T-helper 1 cell treated with Interleukin-12 subunit alpha and Interleukin-12 subunit beta and Interleukin-4 antibody, amounts not matched to agents 30 μg/mL and 1 μg/mL, for 36 hours (primary cell): ENCODE measurements around the gene TSPAN9.
A peak's percentile ranks its signal among the peaks of the same experiment; 100 is the strongest.

Experiments
- H3K27ac Mint-ChIP-seq: one replicate; pipeline ENCODE4 v1.8.0; 2021; ENCODE audit warnings: mild to moderate bottlenecking, mixed read lengths
- H3K27me3 Mint-ChIP-seq: one replicate; pipeline ENCODE4 v1.8.0; 2021; ENCODE audit warnings: low read depth, mixed read lengths
- H3K36me3 Mint-ChIP-seq: one replicate; pipeline ENCODE4 v1.8.0; 2021; ENCODE audit warnings: low read depth, mixed read lengths
- H3K4me1 Mint-ChIP-seq: one replicate; pipeline ENCODE4 v1.8.0; 2021; ENCODE audit warnings: low read depth, mixed read lengths
- H3K4me3 Mint-ChIP-seq: one replicate; pipeline ENCODE4 v1.8.0; 2021; ENCODE audit warnings: mild to moderate bottlenecking, moderate library complexity, mixed read lengths
- H3K9me3 Mint-ChIP-seq: one replicate; pipeline ENCODE4 v1.8.0; 2021; ENCODE audit warnings: mixed read lengths

TSPAN9 gene

DNA sequence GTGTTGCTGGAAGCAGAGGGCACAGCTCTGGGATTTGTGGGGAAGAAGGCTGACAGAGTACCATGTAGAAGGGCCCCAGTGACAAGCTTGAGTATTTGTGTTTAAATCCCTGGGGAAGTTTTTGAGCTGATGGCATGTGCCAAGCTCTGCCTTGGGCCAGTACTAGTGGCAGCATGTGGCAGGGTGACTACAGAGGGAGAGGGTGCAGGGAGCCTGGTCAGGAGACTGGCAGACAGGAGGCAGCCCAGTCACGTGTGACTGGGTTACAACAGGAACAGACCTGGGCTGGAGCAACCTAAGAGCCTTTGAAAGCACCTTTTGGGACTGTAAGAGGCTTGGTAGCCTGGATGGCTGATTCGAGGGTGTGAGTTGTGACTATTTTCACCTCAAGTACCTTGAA is 112.1 kb downstream of the TSPAN9 start:
- no peak overlapping the region for H3K27ac Mint-ChIP-seq
- peaks cover 6% of the 10 kb centered on the region for H3K27me3 Mint-ChIP-seq
- H3K36me3 Mint-ChIP-seq = no peaks in the 10 kb centered on the region
- H3K4me3 Mint-ChIP-seq = no peak overlapping the region
- no peaks in the 10 kb centered on the region for H3K4me1 Mint-ChIP-seq
- H3K9me3 Mint-ChIP-seq = no peaks in the 10 kb centered on the region

DNA sequence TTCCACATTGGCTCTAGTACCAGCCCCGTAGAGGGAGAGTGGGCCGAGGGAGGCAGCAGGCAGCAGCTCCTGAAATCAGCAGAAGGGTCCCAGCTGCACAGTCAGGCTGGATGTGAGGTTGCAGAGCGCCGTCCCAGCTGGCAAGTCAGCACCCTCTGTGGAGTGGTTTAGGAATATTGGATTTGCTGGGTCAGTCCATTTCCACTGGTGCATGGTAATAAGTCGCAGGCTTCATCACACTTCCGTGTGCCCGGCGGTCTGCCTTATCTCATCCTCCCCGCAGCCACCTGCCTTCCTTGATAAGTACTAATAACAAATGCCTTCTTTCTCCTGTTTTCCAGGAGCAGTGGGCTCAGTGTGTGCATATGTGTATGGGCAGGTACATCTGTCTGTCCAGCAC is 112.9 kb downstream of the TSPAN9 start:
- peaks cover 6% of the 10 kb centered on the region for H3K27me3 Mint-ChIP-seq
- H3K4me1 Mint-ChIP-seq = no peaks in the 10 kb centered on the region
- H3K9me3 Mint-ChIP-seq = no peaks in the 10 kb centered on the region
- no peaks in the 10 kb centered on the region for H3K36me3 Mint-ChIP-seq
- H3K4me3 Mint-ChIP-seq = no peak overlapping the region
- H3K27ac Mint-ChIP-seq = no peak overlapping the region

DNA sequence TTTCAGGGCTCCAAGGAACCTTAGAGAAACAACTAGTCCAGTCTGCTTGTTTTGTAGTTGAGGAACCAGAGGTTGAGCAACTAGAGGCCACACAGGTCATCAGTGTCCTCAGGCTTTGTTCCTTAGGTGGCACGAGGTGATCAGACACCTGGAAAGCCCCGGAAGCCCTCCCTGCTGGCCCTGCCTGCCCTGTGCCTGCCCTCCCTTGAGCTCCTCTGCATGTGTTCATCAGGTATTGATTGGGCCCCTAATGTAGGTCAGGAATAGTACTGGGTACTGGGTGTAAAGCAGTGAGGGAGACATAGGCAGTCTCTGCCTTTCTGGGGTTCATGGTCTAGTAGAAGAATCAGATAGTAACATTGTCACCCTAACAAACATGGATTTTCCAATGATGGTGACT is 114.3 kb downstream of the TSPAN9 start:
- Mint-ChIP-seq H3K4me3 (no peak overlapping the region), H3K9me3 (no peaks in the 10 kb centered on the region), H3K27me3 (peaks cover 2% of the 10 kb centered on the region), H3K27ac (no peak overlapping the region), H3K4me1 (no peaks in the 10 kb centered on the region), H3K36me3 (no peaks in the 10 kb centered on the region)

DNA sequence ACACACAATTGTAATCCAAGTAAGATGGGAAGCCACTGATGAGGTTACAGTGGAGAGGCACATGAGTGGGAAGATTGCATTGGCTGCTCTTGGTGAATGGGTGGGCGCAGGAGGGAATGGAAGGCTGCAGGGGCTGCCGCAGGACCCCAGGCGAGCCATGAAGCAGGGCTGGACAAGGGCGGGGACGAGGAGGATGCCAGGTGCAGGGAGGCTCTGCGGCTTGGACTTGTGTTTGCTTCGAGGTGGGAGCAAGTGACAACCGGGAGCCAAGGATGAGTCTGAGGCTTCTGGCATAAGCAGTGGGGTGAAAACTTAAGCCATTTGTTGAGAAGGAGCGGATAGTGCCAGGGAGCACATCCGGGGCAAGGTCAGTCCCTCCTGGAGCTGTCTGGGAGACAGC is 115.0 kb downstream of the TSPAN9 start:
- no peaks in the 10 kb centered on the region for H3K36me3 Mint-ChIP-seq
- H3K4me3 Mint-ChIP-seq = no peak overlapping the region
- H3K27ac Mint-ChIP-seq = no peak overlapping the region
- no peaks in the 10 kb centered on the region for H3K4me1 Mint-ChIP-seq
- H3K27me3 Mint-ChIP-seq = peaks cover 6% of the 10 kb centered on the region
- H3K9me3 Mint-ChIP-seq = no peaks in the 10 kb centered on the region

DNA sequence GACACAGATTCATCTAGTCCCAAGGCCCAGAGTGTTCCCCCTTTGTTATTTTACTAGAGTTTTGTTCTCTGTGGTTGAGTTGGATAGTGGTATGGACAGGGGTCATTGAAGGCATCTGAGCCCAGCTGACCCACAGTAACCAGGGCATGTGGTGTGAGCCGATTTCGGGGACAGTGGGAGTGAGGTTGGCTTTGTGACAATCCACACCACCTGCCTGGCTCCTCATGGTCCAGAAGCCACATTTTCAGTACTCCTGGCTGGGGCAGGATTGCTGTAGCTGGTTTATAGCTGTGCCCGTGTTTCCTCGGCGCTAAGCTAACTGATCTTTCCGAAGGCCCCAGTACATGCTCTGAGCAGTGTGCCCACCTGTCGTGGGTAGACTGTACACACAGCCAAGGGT is 116.0 kb downstream of the TSPAN9 start:
- Mint-ChIP-seq H3K27me3 (peaks cover 7% of the 10 kb centered on the region), H3K4me3 (no peak overlapping the region), H3K36me3 (no peaks in the 10 kb centered on the region), H3K9me3 (no peaks in the 10 kb centered on the region), H3K27ac (no peak overlapping the region), H3K4me1 (no peaks in the 10 kb centered on the region)

DNA sequence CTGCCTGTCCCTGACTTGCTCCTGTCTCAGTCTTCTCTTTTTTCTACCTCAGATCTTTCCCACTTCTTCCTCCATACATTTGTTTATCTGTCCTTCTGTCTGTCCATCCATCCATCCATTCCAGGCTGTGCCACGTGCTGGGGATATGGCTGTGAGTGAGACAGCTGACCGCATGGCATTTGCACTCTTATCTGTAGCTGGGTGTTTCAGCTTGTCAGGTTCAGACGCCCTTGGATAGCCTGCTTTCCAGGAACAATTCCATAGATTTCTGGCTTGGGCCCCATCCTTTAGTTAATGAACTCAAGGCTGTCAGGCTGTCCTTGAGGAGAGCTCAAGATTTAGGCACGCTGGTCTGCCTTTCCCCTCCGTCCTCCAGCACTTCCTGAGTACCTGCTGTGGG is 116.6 kb downstream of the TSPAN9 start:
- no peaks in the 10 kb centered on the region for H3K36me3 Mint-ChIP-seq
- H3K27me3 Mint-ChIP-seq = peaks cover 7% of the 10 kb centered on the region
- H3K9me3 Mint-ChIP-seq = no peaks in the 10 kb centered on the region
- H3K27ac Mint-ChIP-seq = no peak overlapping the region
- no peak overlapping the region for H3K4me3 Mint-ChIP-seq
- no peaks in the 10 kb centered on the region for H3K4me1 Mint-ChIP-seq

DNA sequence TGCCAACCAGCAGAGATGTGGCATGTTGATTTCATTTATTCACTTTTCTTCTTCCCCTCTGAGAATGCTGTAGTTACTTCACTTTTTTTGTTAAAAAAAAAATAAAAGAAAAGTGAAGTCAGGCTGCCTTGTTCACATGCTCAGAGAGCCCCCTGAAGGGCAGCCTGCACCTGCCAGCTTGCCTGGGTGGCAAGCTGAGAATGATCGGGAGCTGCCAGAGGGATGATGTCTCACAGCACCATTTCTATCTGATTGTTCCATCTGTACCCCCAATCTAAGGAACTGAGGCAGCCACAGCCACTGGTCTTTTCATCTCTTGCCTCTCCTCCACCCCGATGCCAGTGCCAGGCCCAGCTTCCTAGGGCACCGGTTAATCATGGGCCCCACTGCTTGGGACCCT is 118.2 kb downstream of the TSPAN9 start:
- Mint-ChIP-seq H3K27ac (no peak overlapping the region), H3K4me3 (no peak overlapping the region), H3K9me3 (no peaks in the 10 kb centered on the region), H3K27me3 (peaks cover 19% of the 10 kb centered on the region), H3K4me1 (peaks cover 2% of the 10 kb centered on the region), H3K36me3 (peaks cover 2% of the 10 kb centered on the region)

DNA sequence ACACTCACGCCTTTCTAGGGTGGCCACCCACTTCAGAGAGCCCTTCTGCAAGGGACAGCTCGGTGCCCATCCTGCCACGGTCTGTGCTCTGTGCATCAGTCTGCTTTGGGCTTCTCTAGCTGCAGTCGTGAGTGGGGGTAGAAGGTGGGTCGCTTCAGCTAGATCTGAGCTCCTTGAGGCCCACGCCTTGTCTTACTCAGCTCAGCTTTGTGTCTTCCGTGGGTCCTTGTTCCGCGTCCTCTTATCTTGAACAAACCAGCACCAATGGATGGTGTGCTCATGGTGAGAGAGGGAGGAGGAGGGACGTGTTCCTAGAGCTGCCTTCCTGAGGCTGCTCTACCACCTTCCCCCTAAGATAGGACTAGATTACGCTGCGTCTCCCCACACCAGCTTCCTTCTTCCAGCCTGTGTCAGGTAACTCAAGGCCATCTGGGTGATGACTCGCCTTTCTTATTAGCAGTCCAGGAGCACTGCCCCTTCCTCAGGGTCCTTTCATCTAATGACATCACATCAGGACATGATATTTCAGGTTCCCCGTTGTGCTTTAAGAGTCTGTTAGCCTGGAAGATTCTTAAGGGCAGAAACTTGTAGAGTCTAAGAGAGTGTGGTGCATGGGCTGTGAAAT is 118.8 kb downstream of the TSPAN9 start:
- H3K4me3 Mint-ChIP-seq = no peak overlapping the region
- peaks cover 2% of the 10 kb centered on the region for H3K4me1 Mint-ChIP-seq
- H3K9me3 Mint-ChIP-seq = no peaks in the 10 kb centered on the region
- peaks cover 2% of the 10 kb centered on the region for H3K36me3 Mint-ChIP-seq
- no peak overlapping the region for H3K27ac Mint-ChIP-seq
- peaks cover 20% of the 10 kb centered on the region for H3K27me3 Mint-ChIP-seq

DNA sequence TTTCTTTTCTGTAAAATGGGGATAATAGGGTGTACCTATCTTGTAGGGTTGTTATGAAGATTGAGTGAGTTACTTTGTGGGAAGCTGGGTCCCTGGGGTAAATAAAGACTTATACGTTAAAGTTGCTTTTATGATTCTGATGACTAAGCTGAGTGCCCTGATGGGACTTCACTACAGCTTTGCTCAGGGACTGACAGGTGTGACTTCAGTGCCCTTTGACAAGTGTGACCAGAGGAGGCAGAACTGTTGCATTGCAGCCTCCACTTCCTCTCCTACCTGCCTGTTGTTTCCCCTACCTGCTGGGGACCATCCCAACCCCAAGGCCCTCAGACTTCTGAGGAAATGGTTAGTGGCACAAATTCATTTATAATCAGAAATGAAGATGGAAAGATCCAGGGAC is 119.3 kb downstream of the TSPAN9 start:
- Mint-ChIP-seq H3K9me3 (no peaks in the 10 kb centered on the region), H3K4me1 (peaks cover 5% of the 10 kb centered on the region), H3K4me3 (no peak overlapping the region), H3K27ac (no peak overlapping the region), H3K27me3 (peaks cover 25% of the 10 kb centered on the region), H3K36me3 (peaks cover 2% of the 10 kb centered on the region)

DNA sequence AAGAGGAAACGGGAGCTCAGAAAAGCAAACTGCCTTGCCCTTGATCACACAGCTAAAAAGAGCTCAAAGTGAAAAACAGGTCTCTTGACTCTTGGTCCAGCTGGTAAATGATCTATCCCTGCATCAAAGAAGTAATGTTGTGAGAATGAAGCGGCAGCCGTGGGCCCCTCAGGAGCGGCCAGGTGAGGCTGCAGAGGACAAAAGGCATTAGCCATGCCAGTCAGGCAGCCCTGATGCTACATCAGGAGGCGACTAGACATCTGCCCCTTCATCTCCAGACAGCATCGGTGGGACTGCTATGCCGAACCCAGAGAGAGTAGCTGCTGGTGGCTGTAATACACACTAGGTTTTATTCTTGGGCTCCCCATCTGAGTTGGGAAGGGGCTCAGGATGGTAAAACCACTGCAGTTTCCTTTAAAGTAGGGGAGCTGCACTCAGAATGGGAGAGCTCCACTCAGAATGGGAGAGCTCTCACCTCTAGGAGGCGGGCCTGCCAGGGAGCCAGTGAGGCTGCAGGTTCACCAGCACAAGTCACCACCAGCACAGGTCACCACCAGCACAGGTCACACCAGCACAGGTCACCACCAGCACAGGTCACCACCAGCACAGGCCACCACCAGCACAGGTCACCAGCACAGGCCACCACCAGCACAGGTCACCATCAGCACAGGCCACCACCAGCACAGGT is 120.1 kb downstream of the TSPAN9 start:
- Mint-ChIP-seq H3K9me3 (no peaks in the 10 kb centered on the region), H3K4me1 (peaks cover 5% of the 10 kb centered on the region), H3K36me3 (peaks cover 2% of the 10 kb centered on the region), H3K27ac (no peak overlapping the region), H3K27me3 (peaks cover 33% of the 10 kb centered on the region), H3K4me3 (no peak overlapping the region)

DNA sequence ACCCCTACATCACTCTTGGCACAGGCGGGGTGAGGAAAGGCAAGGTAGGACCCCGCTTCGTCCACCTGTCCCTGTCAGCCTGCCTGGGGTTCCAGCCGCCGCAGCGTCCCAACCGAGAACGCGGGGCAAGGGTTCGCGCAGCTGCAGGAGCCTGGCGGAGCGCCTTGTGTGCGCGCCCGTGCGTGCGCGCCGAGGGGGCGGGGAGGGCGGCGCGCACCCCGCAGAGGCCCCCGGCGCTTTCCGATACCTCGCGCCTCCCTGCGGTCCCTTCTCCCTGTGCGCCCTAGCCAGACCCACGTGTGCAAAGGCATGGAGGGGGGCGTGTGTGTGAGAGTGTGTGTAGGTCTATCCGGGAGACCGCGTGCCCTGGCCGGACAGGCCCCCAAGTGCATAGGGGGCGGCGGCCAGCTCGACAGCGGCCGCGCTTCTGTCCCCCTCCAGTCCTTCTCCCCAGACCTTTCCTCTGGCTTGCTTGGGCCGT is 122.4 kb downstream of the TSPAN9 start:
- Mint-ChIP-seq H3K4me1 (peaks cover 5% of the 10 kb centered on the region), H3K27ac (no peak overlapping the region), H3K9me3 (no peaks in the 10 kb centered on the region), H3K4me3 (no peak overlapping the region), H3K36me3 (peaks cover 2% of the 10 kb centered on the region), H3K27me3 (peaks cover 49% of the 10 kb centered on the region)

DNA sequence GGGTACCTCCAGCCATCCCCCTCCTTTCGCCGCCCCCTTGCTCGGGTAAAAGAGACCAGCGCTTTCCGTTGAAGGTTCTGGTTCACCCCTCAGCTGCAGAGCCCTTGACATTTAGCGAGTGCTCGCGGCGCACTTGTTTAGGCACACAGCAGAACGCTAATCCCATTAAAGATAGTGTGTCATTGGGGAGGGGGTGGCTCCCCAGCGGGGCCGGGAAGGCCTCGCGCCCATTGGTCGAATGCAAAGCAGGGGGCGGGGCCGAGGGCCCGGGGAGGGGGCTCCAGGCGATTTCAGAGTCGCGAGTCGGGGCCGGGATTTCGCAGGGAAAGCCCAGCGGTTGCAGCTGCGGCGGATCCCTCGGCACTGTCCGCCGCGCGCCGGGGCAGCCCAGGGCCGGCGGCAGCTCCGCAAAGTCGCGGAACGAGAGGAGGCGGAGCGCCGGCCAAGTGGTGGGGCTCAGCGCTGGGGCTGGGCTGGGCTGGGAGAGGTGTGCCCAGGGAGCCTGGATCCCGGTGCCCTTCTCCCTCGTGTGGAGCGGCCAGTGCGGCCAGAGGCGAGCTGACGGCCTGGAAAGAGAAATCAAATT is 122.9 kb downstream of the TSPAN9 start:
- Mint-ChIP-seq H3K4me1 (peaks cover 5% of the 10 kb centered on the region), H3K36me3 (peaks cover 2% of the 10 kb centered on the region), H3K27ac (no peak overlapping the region), H3K9me3 (no peaks in the 10 kb centered on the region), H3K27me3 (peaks cover 52% of the 10 kb centered on the region), H3K4me3 (no peak overlapping the region)

DNA sequence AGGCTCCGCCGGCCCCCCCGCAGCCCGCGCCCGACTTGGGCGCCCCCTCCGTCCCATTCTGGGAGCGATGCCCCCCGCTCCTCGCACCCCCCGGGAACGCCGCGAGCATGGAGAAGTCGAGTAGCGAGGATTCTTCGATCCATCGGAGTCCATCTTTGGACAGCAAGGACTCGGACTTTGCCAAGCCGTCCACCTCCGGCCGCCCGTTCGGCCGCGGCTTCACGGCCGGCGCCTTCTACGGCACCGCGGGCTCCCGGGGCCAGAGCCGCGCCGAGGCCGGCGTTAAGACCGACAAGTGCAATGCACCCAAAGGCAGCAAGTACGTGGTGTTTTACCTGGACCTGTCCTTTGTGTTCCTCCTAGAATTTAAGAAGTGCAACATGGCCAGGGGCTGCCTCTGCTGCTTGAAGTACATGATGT is 123.6 kb downstream of the TSPAN9 start:
- H3K4me3 Mint-ChIP-seq = no peak overlapping the region
- H3K4me1 Mint-ChIP-seq = peaks cover 5% of the 10 kb centered on the region
- H3K36me3 Mint-ChIP-seq = peaks cover 2% of the 10 kb centered on the region
- no peak overlapping the region for H3K27ac Mint-ChIP-seq
- no peaks in the 10 kb centered on the region for H3K9me3 Mint-ChIP-seq
- H3K27me3 Mint-ChIP-seq = peaks cover 52% of the 10 kb centered on the region

DNA sequence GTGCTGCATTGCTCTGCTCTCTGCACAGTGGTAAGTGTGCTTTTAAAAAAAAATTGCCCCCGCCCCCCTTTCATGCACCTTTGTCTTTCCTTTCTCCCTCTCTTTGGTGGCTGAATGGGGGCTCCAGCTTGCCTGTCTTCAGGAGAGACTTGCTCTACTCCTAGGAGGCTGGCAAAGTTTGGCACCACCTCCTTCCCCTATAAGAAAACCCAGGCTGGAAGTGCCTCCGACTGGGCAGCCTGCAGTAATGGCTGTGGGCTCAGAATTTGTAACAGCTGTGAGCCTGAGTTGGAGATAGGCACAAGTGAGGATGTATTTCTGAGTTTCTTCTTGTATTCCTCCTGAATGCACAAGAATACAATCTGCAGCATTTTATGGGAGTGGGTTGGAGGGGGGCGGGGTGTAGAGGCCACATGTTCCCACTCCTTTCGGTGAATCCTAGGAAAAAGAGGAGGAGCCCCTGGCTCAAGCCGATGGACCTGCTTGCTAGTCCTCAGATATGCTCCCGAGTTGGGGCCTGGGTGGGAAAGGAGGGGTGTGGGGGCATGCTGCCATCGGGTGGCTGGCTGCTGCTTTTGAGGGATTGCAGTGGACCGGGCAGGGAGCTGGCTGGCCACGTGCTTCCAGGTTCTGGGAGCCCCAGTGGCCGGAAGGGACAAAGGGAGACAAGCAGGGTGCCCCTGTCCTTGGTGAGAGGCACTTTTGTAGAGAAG is 124.3 kb downstream of the TSPAN9 start:
- peaks cover 52% of the 10 kb centered on the region for H3K27me3 Mint-ChIP-seq
- peak overlapping the region; percentile 40 for H3K4me3 Mint-ChIP-seq
- H3K27ac Mint-ChIP-seq = peak overlapping the region; percentile 45
- H3K4me1 Mint-ChIP-seq = peaks cover 5% of the 10 kb centered on the region
- H3K36me3 Mint-ChIP-seq = peaks cover 2% of the 10 kb centered on the region
- no peaks in the 10 kb centered on the region for H3K9me3 Mint-ChIP-seq

DNA sequence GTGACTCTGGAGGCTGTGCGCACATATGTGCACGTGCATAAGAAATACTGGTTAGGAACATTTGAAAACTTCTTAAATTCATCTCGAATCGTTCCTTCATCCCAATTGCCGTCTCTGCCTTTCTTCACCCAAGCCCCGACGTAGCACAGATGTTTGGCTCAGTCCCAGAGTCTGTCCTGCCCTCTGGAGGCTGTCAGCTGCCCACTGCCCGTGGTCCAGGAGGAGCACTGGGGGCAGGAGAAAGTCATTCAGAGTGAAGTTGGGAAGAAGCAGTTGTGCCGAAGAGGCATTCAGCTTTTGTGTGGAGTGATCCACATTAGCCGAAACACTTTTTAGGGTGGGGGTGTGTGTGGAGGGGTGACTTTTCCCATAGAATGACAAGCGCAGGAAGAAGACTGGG is 124.9 kb downstream of the TSPAN9 start:
- Mint-ChIP-seq H3K4me3 (no peak overlapping the region), H3K27me3 (peaks cover 47% of the 10 kb centered on the region), H3K36me3 (peaks cover 2% of the 10 kb centered on the region), H3K27ac (no peak overlapping the region), H3K4me1 (peaks cover 5% of the 10 kb centered on the region), H3K9me3 (no peaks in the 10 kb centered on the region)
